Spleen (tissue), 11 donors: Measurements from ENCODE around the gene SCP2. TPM values are rescaled to one million over a fixed set of nuclear protein-coding genes. Genes with fewer than 3 reads are reported as not detected.

Experiments used
- DNase-seq: peaks from one replicate; pipeline ENCODE4 v3.0.0-alpha.2; 2020
- H3K27ac ChIP-seq, 8 donors: fragments of 200-600 bp; sonication (generic) in 7 of 8; 1 replicate in 4 of 8; 2 replicates in 4 of 8; pipeline versions ENCODE4 v1.5.0 to v1.8.0; 2016 to 2021; ENCODE audit warnings: inconsistent platforms in 4 of 8, mild to moderate bottlenecking in 4 of 8, moderate library complexity in 1 of 8
- H3K27me3 ChIP-seq, 7 donors: fragments of 200-600 bp; sonication (generic) in 6 of 7; replicated peaks in 1 of 7; 1 replicate in 4 of 7; 2 replicates in 3 of 7; pipeline versions ENCODE4 v1.5.0 to v1.8.0; 2016 to 2021; ENCODE audit warnings: inconsistent platforms in 3 of 7, mild to moderate bottlenecking in 1 of 7
- H3K36me3 ChIP-seq, 6 donors: fragments of 200-600 bp; sonication (generic) in 5 of 6; 1 replicate in 4 of 6; 2 replicates in 2 of 6; pipeline versions ENCODE4 v1.5.0 to v1.8.0; 2016 to 2021; ENCODE audit warnings: inconsistent platforms in 2 of 6
- H3K4me1 ChIP-seq, 6 donors: fragments of 200-600 bp; sonication (generic) in 5 of 6; 1 replicate in 3 of 6; 2 replicates in 3 of 6; pipeline versions ENCODE4 v1.5.0 to v1.8.0; 2016 to 2021; ENCODE audit warnings: inconsistent platforms in 3 of 6
- H3K4me3 ChIP-seq, 8 donors: fragments of 200-600 bp; sonication (generic) in 7 of 8; 1 replicate in 4 of 8; 2 replicates in 4 of 8; pipeline versions ENCODE4 v1.5.0 to v1.8.0; 2016 to 2021; ENCODE audit warnings: inconsistent platforms in 4 of 8, mild to moderate bottlenecking in 4 of 8, moderate library complexity in 2 of 8
- H3K9me3 ChIP-seq, 8 donors: fragments of 200-600 bp; sonication (generic) in 7 of 8; 1 replicate in 4 of 8; 2 replicates in 4 of 8; pipeline versions ENCODE4 v1.5.0 to v1.8.0; 2016 to 2021; ENCODE audit warnings: inconsistent platforms in 4 of 8
- POLR2A ChIP-seq, 3 donors: fragments of 450-650 bp; IDR thresholded peaks; one replicate each; pipeline ENCODE4 v1.5.1; 2017; ENCODE audit warnings: antibody characterized with exemption in 3 of 3, mild to moderate bottlenecking in 1 of 3
- POLR2AphosphoS5 ChIP-seq, 3 donors: sonication (generic); formaldehyde crosslinking; IDR thresholded peaks; one replicate each; pipeline ENCODE4 v1.5.1; 2017; ENCODE audit warnings: antibody characterized with exemption in 3 of 3
- WGBS, 5 donors: extraction: QIAGEN DNeasy Blood & Tissue Kit in 3 of 5; methylation state at CpG; one replicate each; pipeline versions ENCODE4 v1.1.5 to v1.1.7; 2013 to 2018; 5-methylcytosine and 5-hydroxymethylcytosine counted together
- intact Hi-C: fragments of 100-400 bp; cut with DNase I; formaldehyde crosslinking; loops from one replicate; pipeline ENCODE4 v1.15.0; 2023; ENCODE audit warnings: low total_unique reads
- polyA plus RNA-seq, 3 donors: library from polyadenylated mRNA; stranded (reverse); fragments of 200-250 nt; gene quantifications; one replicate each; pipeline ENCODE4 v1.2.1, GENCODE V29; 2013
- total RNA-seq, 7 donors: library from RNA; depleted of rRNA in 3 of 7; stranded (reverse); fragments of >200 nt in 3 of 7; fragmentation: NEBNext Ultra II Directional in 4 of 7; extraction: Animal tissue kit (Norgen Biotek cat#: 25700) in 4 of 7; gene quantifications; one replicate each; pipeline versions ENCODE4 v1.1.0 to v1.2.1, GENCODE V29; 2016 to 2021
- TF ChIP-seq, protein P1 (sequence below), 11 experiments: fragments of 200-600 bp in 7 of 11; fragments of 450-650 bp in 4 of 11; sonication (generic) in 4 of 11; IDR thresholded peaks in 8 of 11; conservative IDR thresholded peaks in 3 of 11; 1 replicate in 7 of 11; 2 replicates in 4 of 11; pipeline versions ENCODE4 v1.4.0 to v1.8.0; 2016 to 2021; ENCODE audit warnings: antibody characterized with exemption in 11 of 11, inconsistent platforms in 4 of 11, mild to moderate bottlenecking in 1 of 11
- donor health status: healthy with polysubstance abuse.
- donor health status: DM: no; HTN: no; CAD: no; lungs with moderate emphysema.
- donor health status: DM: no; HTN: no; CAD: no.
- donor health status: Bipolar disorder and iron deficiency.
- donor health status: healthy.
- donor health status: DM: no; HTN: no; CAD: no.
- donor health status: DM: yes; HTN: yes; CAD: no.

Gene SCP2
- total and polyA plus RNA-seq, 10 donors: 69.4 to 105 (median 83.6) TPM

DNA sequence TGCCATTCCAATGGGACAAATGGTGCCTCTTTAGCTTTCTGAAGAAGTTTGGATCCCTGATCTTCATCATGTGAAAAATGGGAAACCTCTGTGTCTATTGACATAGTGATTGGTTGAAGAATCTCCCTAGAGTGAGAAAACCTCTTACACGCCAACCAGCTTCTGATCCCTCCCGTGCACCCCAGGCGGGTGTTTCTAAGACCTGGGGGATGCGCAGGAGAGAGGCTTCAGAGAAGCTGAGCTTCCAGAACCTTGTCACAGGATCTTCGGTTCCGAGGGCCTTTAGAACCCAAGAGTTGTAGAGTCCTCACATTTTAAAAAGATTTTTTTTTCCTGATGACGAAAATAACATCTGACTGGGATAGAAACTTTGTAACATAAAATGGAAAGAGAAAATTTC, 146.2 kb downstream of the SCP2 start:
- TF ChIP-seq POLR2AphosphoS5 (IDR thresholded peaks at IDR 0.05): no peak
- TF ChIP-seq, protein P1, sequence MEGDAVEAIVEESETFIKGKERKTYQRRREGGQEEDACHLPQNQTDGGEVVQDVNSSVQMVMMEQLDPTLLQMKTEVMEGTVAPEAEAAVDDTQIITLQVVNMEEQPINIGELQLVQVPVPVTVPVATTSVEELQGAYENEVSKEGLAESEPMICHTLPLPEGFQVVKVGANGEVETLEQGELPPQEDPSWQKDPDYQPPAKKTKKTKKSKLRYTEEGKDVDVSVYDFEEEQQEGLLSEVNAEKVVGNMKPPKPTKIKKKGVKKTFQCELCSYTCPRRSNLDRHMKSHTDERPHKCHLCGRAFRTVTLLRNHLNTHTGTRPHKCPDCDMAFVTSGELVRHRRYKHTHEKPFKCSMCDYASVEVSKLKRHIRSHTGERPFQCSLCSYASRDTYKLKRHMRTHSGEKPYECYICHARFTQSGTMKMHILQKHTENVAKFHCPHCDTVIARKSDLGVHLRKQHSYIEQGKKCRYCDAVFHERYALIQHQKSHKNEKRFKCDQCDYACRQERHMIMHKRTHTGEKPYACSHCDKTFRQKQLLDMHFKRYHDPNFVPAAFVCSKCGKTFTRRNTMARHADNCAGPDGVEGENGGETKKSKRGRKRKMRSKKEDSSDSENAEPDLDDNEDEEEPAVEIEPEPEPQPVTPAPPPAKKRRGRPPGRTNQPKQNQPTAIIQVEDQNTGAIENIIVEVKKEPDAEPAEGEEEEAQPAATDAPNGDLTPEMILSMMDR (IDR thresholded peaks at IDR 0.05 in 8 of 11, conservative IDR thresholded peaks at IDR 0.05 in 3 of 11): no peak
- no peak for TF ChIP-seq POLR2A (IDR thresholded peaks at IDR 0.05)
- H3K9me3 ChIP-seq: no peaks in the 10 kb centered on the region
- peaks cover 0 to 32% (median 0%) of the 10 kb centered on the region in 7 donors for H3K27me3 ChIP-seq
- H3K27ac ChIP-seq: no peak overlapping the region
- intact Hi-C loops: no loop called here
- H3K4me1 ChIP-seq: no peaks in the 10 kb centered on the region
- no peak overlapping the region for H3K4me3 ChIP-seq
- 86 to 97% (median 94%) methylated on average over 7 of the region's 7 CpGs for WGBS, 5 donors
- no peaks in the 10 kb centered on the region for H3K36me3 ChIP-seq
- no peak for DNase-seq

DNA sequence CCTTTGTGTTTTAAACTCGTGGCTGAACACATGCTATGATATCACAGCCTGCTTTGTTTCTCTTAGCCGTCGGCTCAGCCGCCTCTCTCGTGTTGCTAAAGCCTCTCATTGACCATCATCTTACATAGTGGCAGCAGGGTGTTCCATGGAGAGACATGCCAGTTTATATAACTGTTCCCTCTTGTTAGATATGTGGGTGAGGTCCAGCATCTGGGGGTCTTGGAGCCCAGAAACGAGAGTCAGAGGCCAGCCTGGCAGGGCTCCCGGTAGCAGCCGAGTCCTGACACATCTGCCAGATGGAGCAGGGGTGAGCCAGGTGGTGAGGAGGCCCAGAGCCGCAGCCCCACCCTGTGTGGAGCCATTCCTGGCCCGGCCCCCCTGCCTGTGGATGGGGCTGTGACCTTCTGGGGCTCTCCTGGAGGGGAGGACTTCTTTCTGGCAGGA, 146.8 kb downstream of the SCP2 start:
- no peak for TF ChIP-seq POLR2A (IDR thresholded peaks at IDR 0.05)
- no peak for TF ChIP-seq POLR2AphosphoS5 (IDR thresholded peaks at IDR 0.05)
- TF ChIP-seq, protein P1 (IDR thresholded peaks at IDR 0.05 in 8 of 11, conservative IDR thresholded peaks at IDR 0.05 in 3 of 11): no peak
- no peaks in the 10 kb centered on the region for H3K36me3 ChIP-seq
- WGBS, 5 donors: 80 to 87% (median 83%) methylated on average over 6 to 10 of the region's 10 CpGs
- no peaks in the 10 kb centered on the region for H3K4me1 ChIP-seq
- DNase-seq: peak; percentile 59
- H3K27ac ChIP-seq: no peak overlapping the region
- intact Hi-C loops: no loop called here
- H3K9me3 ChIP-seq: no peaks in the 10 kb centered on the region
- H3K27me3 ChIP-seq: peaks cover 0 to 32% (median 0%) of the 10 kb centered on the region in 7 donors
- no peak overlapping the region for H3K4me3 ChIP-seq

DNA sequence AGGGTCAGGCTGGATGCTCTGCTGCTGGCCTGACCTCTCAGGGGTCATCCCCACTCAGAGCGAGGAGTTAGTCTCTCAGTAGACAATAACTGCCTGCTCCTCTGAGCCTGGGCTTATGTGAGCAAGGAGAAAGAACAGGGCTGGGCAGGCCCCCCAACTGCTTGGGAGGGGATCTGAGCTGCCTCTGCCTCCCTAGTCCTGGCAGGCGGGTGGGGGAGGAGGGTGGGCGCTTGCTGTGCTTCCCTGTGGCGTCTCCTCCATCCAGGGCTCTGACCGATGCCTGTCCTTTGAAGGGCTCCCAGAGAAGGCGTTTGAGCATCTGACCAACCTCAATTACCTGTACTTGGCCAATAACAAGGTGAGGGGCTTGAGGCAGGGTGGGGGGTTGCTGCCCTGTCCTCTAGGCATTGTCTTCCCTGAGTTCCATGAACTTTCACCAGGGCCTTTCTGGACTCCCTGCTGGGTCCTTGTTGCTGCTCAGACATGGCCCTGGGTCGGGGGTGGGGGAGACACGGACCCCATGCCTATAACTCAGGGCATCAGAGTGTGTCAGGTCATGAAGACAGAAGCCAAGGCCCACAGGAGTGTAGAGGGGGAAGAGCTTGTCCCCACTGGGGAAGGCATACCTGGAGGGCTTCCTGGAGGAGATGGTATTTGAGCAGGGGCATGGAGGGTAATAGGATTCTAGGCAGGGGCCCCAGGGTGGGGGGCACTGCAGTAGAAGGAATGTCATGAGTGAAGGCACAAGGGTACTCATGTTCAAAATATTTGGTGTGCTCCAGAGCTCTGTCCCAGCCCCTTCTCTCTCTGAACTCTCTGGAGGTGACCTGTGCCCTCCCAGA, 147.5 kb downstream of the SCP2 start:
- no peak for TF ChIP-seq POLR2A (IDR thresholded peaks at IDR 0.05)
- no peak for TF ChIP-seq POLR2AphosphoS5 (IDR thresholded peaks at IDR 0.05)
- TF ChIP-seq, protein P1 (IDR thresholded peaks at IDR 0.05 in 8 of 11, conservative IDR thresholded peaks at IDR 0.05 in 3 of 11): no peak
- H3K36me3 ChIP-seq: no peaks in the 10 kb centered on the region
- H3K27ac ChIP-seq: no peak overlapping the region
- no peaks in the 10 kb centered on the region for H3K4me1 ChIP-seq
- H3K4me3 ChIP-seq: no peak overlapping the region
- intact Hi-C loops: no loop called here
- DNase-seq: peak; percentile 48
- no peaks in the 10 kb centered on the region for H3K9me3 ChIP-seq
- H3K27me3 ChIP-seq: peaks cover 0 to 32% (median 0%) of the 10 kb centered on the region in 7 donors
- 79 to 92% (median 89%) methylated on average over 8 of the region's 8 CpGs for WGBS, 5 donors

DNA sequence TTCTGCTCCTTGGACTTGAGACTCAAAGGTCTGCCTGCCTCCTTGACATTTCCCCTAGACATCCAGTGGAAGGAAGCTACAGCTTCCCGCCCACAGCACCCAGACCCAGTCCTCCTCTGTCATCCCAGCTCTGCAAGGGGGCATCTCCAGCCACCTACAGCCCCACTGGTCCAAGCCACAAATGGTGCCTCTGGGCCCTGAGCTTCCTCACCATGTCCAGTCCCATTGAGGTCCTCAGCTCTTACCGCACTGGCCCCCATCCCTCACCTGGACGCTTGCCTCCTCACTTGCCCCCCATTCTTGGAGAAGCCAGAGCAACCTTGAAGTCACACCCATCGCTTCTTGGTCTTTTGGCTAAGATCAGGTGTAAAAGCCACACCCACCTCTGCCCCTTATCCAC, 148.1 kb downstream of the SCP2 start:
- TF ChIP-seq POLR2A (IDR thresholded peaks at IDR 0.05) (no peak), POLR2AphosphoS5 (IDR thresholded peaks at IDR 0.05) (no peak)
- TF ChIP-seq, protein P1 (IDR thresholded peaks at IDR 0.05 in 8 of 11, conservative IDR thresholded peaks at IDR 0.05 in 3 of 11): no peak
- intact Hi-C loops: no loop called here
- DNase-seq: peak; percentile 47
- Histone ChIP-seq H3K27me3 (peaks cover 0 to 32% (median 0%) of the 10 kb centered on the region in 7 donors), H3K4me1 (no peaks in the 10 kb centered on the region), H3K27ac (no peak overlapping the region), H3K36me3 (no peaks in the 10 kb centered on the region), H3K4me3 (no peak overlapping the region), H3K9me3 (no peaks in the 10 kb centered on the region)
- WGBS, 5 donors: 91 to 97% (median 93%) methylated on average over 4 of the region's 4 CpGs
